Rectal smooth muscle tissue (tissue), 1 donor: ENCODE measurements around the gene CDC42.

Experiments
- H3K27ac ChIP-seq: one replicate; pipeline ENCODE4 v1.7.0; 2013; ENCODE audit warnings: low read depth, low read length, inconsistent platforms
- H3K27me3 ChIP-seq: one replicate; pipeline ENCODE4 v1.7.0; 2013; ENCODE audit warnings: low read length; ENCODE audit not compliant: control insufficient read depth, insufficient read depth
- H3K36me3 ChIP-seq: one replicate; pipeline ENCODE4 v1.7.0; 2013; ENCODE audit warnings: low read length; ENCODE audit not compliant: control insufficient read depth, insufficient read depth
- H3K4me1 ChIP-seq: one replicate; pipeline ENCODE4 v1.7.0; 2013; ENCODE audit warnings: low read length; ENCODE audit not compliant: control insufficient read depth, insufficient read depth
- H3K4me3 ChIP-seq: one replicate; pipeline ENCODE4 v1.7.0; 2013; ENCODE audit warnings: low read length
- H3K9ac ChIP-seq: one replicate; pipeline ENCODE4 v1.7.0; 2013; ENCODE audit warnings: low read length

Gene CDC42

DNA sequence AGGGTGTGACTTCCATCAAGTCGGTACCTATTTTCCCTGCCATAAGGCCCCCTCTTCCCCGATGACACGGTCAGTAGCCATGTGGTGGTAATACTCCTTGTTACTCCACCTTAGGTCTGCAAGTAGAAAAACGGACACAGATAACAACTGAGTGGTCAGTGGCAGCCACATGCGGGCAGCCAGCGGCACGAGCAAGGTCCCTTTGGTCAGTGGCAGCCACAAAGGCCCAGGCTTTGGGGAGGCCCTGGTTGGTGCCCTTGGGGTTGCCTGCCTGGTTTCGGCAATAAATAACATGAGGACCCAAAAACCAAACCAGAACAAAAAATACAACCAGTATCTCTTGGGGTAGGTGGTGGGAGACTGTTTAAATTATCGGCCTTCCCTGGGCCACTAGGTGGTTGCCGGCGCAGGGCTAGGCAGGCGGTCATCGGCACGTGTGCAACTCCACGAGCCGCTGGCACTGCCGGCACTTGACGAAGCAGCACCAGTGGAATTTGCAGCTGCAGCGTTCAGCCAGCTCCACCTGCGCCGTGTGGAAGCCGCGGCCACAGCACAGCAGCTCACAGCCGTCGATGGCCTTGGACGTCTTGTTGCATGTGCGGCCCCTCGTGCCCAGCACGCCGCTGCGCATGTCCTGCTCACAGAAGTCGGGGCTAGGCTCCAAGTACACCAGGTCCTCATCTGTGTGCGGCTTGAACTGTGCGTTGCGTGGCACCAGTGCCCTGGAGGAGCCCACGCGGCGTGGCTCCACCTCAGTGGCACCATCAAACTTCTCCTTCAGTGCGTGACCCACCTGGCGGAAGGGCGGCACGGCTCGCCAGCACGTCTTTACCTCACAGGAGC is 67.3 kb downstream of the CDC42 start:
- H3K4me1 ChIP-seq: peaks cover 10% of the 10 kb centered on the region
- H3K36me3 ChIP-seq: peaks cover 6% of the 10 kb centered on the region
- no peak overlapping the region for H3K9ac ChIP-seq
- H3K27ac ChIP-seq: no peak overlapping the region
- no peaks in the 10 kb centered on the region for H3K27me3 ChIP-seq
- no peak overlapping the region for H3K4me3 ChIP-seq

DNA sequence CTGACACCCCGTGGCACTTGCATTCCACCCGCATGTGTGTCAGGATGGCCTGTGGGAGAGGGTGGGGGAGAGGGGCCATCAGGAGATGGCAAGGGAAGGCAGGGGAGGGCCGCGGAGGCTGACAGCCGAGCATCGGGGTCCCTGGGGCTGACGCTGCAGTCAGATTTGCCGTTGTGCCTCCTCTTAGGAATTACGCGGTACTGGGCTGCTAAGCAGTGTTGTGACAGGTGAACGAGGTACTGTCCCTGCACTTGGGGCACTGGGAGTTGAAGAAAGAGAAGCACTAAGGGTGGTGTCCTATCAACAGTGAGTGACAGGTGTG is 67.9 kb downstream of the CDC42 start:
- H3K9ac ChIP-seq: no peak overlapping the region
- peaks cover 8% of the 10 kb centered on the region for H3K4me1 ChIP-seq
- H3K27ac ChIP-seq: no peak overlapping the region
- H3K4me3 ChIP-seq: no peak overlapping the region
- H3K27me3 ChIP-seq: no peaks in the 10 kb centered on the region
- H3K36me3 ChIP-seq: peaks cover 6% of the 10 kb centered on the region

DNA sequence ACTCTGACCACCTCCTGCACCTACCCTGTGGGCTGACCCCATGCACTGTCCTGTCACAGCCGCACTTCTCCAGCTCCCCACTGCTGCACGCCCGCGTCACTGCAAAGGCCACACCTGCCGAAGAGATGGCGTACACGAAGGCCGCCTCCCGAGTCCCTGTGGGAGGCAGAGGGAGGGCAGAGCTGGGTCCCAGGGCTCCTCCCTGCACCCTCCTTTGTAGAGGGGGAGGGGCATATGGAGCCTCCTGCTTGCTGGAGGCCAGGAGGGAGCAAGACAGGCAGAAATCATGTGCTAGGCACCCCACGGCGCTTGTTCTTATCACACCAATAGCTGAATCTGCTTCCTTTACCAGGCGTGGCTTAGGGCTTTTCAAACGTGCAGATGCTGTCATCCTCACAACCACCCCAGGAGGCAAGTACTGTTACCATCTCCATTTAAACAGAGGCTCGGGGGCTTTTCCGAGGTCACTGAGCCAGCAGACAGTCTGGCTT is 69.0 kb downstream of the CDC42 start:
- H3K4me3 ChIP-seq: no peak overlapping the region
- H3K27ac ChIP-seq: no peak overlapping the region
- H3K36me3 ChIP-seq: peaks cover 6% of the 10 kb centered on the region
- H3K4me1 ChIP-seq: peaks cover 8% of the 10 kb centered on the region
- no peak overlapping the region for H3K9ac ChIP-seq
- H3K27me3 ChIP-seq: no peaks in the 10 kb centered on the region

DNA sequence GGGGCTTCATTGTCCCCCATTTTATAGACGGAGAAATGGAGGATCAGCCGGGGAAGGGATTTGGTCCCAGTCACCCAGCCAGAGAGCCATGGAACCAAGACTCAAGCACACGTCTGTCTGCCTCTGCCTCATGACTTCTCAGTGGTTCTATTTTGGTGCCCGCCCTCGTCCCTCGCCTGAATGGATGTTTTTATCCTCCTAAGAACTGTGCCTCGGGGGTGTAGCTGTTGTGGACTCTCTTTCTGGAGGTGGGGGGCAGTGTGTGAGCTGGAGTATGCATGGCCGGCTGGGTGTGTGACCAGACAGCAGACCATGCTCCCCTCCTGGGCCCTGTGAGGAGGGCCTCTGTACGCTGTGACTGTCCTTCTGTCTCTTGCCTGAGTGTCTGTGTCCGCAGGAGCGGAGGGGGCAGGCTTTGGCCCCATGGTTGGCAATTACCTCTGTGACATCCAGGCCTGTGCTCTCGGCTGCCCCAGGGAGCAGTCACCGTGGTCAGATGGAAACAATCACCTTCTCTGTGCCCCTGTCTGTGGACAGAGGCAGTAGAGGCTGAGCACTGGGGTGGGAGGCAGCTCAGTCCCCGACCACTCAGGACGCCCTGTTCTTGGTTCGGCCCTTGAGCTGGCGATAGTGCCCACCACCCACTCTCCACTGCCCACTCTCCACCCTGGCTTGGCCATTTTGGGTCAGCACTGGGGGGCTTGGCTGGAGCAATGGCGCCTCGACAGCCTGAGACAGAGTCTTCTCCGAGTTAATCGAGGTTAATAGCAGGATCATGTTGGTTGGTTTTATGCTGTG is 70.0 kb downstream of the CDC42 start:
- Histone ChIP-seq H3K4me3 (no peak overlapping the region), H3K27ac (no peak overlapping the region), H3K27me3 (no peaks in the 10 kb centered on the region), H3K4me1 (peaks cover 5% of the 10 kb centered on the region), H3K9ac (no peak overlapping the region), H3K36me3 (peaks cover 6% of the 10 kb centered on the region)

DNA sequence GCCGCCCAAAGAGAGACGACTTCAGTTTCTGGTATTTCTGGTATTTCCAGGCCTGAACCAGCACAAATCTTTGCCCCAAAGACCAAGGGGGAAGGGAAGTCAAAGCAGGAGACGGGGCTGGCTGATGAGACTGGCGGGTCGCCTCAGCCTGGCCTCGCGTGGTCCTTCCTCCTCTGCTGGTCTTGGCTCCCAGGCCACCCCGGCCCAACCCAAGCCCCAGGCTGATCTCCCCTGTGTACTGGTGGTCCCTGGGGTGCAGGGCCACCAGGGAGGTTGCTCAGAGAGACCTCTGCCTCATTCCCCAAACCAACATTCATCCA is 70.5 kb downstream of the CDC42 start:
- Histone ChIP-seq H3K36me3 (peaks cover 6% of the 10 kb centered on the region), H3K9ac (no peak overlapping the region), H3K4me3 (no peak overlapping the region), H3K27me3 (no peaks in the 10 kb centered on the region), H3K4me1 (no peaks in the 10 kb centered on the region), H3K27ac (no peak overlapping the region)

DNA sequence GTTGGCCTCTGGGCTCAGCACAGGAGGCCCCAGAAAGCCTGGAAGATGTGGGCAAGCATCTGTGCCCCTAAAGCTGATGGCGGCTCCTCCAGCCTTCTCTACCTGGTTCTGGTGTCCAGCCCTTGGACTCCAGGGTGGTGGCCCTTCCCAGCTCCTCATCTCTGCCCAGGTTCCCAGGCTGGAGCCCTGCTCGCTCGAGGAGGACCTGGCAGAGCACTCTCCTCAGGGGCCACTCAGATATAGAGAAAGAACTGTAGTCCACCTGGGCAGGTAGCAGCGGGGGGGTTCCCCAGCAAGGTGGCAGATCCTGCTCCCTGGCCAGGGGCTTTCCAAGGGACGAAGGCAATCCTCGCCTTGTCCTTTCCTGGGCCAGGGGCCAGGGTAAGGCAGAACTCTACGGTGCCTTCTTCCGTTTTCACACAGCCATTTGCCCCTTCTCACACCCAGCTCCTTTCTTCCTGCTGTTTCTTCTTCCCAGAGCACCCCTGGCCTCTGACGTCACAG is 71.4 kb downstream of the CDC42 start:
- Histone ChIP-seq H3K36me3 (peaks cover 3% of the 10 kb centered on the region), H3K9ac (no peak overlapping the region), H3K27ac (no peak overlapping the region), H3K4me3 (no peak overlapping the region), H3K4me1 (no peaks in the 10 kb centered on the region), H3K27me3 (no peaks in the 10 kb centered on the region)

DNA sequence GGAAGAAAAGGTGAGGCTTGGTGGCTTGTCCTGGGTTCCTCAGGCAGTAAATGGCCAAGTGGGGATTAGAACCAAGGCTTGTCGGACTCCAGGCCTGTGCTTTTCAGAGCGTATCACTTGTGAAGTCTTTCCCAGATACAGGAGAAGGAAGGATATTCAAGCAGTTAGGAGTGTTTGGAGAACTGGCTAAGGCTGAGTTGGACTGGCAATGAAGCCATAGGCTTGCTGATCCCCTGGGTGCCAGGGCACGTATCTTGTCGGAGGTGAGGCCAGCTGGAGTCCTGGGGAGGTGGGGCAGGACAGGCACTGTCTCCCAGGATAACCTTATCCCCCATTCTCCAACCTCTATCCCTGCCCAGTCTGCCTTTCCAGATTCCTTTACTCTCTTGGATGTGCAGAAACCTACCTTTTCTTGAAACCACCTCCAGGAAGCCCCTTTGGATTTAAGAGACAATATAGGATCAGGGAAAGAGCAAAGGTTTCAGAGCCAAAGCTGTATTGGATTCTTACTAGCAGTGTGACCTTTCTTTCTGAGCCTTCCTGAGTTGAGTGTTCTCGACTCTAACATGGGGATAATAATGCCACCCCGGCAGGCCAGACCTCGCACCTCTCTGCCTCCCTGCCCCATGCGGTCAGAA is 72.2 kb downstream of the CDC42 start:
- H3K4me1 ChIP-seq: no peaks in the 10 kb centered on the region
- H3K36me3 ChIP-seq: peaks cover 3% of the 10 kb centered on the region
- no peak overlapping the region for H3K27ac ChIP-seq
- H3K9ac ChIP-seq: no peak overlapping the region
- H3K4me3 ChIP-seq: no peak overlapping the region
- no peaks in the 10 kb centered on the region for H3K27me3 ChIP-seq

DNA sequence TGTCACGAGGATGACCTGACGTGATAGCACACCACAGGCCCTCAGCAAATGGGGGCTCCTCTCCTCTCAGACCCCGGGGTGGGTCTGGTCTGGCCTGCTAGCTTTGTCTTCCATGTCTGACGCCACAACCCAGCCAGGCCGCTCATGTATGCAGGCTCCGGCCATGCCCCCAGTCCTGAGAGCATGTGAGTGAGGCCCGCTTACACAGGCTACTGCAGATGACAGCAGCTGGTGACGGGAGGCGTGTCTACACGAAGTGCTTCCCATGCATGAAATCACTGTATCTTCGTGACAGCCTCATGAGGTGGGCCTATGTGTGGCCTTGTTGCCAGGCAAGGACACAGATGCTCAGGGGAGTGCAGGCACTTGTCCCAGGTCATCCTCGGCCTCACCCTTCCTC is 74.0 kb downstream of the CDC42 start:
- Histone ChIP-seq H3K4me1 (no peaks in the 10 kb centered on the region), H3K36me3 (no peaks in the 10 kb centered on the region), H3K27me3 (no peaks in the 10 kb centered on the region), H3K27ac (no peak overlapping the region), H3K9ac (no peak overlapping the region), H3K4me3 (no peak overlapping the region)

DNA sequence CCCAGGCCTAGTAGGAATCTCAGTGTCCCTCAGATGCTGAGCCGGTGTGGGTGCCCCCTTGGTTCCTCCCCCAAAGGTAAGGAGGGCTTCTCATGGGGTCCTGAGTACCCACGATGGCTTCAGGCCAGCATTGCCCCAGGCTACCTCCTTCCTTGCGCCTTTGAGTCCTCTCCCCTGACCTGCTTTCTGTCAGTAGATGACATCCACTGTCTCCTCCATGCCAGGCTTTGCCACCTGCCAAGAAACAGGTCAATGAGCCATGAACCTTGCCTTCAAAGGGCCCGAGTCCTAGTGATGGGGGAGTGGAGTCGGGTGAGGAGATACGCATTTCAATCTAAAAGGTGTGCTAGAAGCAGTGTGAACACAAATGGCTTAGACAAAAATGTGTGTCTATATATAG is 74.7 kb downstream of the CDC42 start:
- Histone ChIP-seq H3K4me3 (no peak overlapping the region), H3K9ac (no peak overlapping the region), H3K27me3 (no peaks in the 10 kb centered on the region), H3K36me3 (no peaks in the 10 kb centered on the region), H3K4me1 (peaks cover 2% of the 10 kb centered on the region), H3K27ac (no peak overlapping the region)

DNA sequence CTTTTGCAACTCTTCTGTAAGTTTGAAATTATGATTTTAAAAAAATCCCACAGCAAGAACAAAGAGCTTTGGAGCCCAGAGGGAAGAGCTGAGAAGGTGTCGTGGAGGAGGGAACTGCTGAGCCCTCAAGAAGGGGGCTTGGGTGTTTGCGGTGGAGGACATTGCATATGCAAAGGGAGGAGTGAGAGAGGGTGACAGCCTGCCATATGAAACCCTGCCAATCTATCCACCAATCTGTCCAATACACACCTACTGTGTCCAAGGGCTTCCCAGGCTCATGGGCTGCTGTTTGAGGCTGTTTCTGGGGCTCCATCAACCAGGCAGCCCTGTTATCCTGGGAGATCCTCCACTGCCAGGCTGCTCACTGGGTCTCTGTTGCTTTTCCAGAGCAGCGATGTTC is 75.2 kb downstream of the CDC42 start:
- Histone ChIP-seq H3K36me3 (no peaks in the 10 kb centered on the region), H3K27ac (no peak overlapping the region), H3K9ac (no peak overlapping the region), H3K4me3 (no peak overlapping the region), H3K27me3 (no peaks in the 10 kb centered on the region), H3K4me1 (peaks cover 2% of the 10 kb centered on the region)

DNA sequence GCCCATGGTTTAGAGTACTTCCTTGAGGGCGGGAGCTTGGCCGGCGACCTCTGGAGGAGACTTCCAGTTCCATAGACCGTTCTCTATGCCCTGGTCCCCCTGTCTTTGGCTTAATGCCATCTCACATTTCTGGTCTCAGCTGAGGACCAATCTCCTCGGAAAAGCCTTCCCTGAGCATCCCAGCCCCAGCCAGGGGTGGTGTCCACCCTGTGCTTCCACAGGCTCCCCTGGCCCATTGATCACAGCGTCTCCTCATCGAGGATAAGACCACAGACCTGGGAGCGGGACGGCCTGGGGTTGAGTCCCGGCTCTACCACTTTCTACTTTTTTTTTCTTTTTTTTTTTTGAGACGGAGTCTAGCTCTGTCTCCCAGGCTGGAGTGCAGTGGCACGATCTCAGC is 75.9 kb downstream of the CDC42 start:
- Histone ChIP-seq H3K9ac (no peak overlapping the region), H3K36me3 (no peaks in the 10 kb centered on the region), H3K4me1 (peaks cover 2% of the 10 kb centered on the region), H3K27me3 (no peaks in the 10 kb centered on the region), H3K4me3 (no peak overlapping the region), H3K27ac (no peak overlapping the region)

DNA sequence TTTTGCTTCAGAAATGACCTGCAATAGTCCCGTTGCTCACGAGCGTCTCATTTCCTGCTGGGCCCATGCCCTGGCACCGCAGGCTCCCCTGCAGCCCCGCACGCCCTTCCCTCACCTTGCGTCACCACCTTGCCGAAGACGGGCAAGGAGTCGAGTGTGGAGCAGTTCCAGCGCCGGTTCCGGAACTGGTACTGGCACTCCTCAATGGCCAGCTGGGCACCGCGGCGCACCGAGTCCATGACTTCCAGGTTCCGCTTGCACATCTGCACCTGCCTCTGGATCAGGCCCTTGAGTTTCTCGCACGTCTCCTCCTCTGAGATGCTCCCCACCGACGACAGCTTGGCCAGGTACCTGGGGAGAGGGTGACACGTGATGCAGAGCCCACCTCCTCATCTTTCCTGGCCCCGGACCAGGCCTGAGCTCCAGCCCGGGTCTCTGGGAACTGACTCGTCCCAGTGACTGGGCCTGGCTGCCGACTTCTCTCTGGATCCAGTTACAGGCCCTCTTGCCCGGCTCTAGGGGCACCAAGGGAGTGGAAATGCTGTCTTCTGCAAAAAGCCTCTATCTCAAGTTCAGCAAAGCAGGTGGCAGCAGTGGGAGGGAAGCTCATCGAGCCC is 77.1 kb downstream of the CDC42 start:
- Histone ChIP-seq H3K4me3 (no peak overlapping the region), H3K9ac (no peak overlapping the region), H3K36me3 (no peaks in the 10 kb centered on the region), H3K4me1 (peaks cover 2% of the 10 kb centered on the region), H3K27me3 (no peaks in the 10 kb centered on the region), H3K27ac (no peak overlapping the region)
